HG02973 (cell line): ENCODE results near the gene EPB41L2.

Experiments used
- ATAC-seq: cut with Tn5 transposase; IDR thresholded peaks from one replicate; pipeline ENCODE4 v1.9.1; 2021; ENCODE audit warnings: moderate library complexity; ENCODE audit not compliant: unreplicated experiment

The EPB41L2 gene

GRCh38 chr6:130980310-130981032 lies 82.6 kb downstream of the EPB41L2 start:
- ATAC-seq = no peak

DNA sequence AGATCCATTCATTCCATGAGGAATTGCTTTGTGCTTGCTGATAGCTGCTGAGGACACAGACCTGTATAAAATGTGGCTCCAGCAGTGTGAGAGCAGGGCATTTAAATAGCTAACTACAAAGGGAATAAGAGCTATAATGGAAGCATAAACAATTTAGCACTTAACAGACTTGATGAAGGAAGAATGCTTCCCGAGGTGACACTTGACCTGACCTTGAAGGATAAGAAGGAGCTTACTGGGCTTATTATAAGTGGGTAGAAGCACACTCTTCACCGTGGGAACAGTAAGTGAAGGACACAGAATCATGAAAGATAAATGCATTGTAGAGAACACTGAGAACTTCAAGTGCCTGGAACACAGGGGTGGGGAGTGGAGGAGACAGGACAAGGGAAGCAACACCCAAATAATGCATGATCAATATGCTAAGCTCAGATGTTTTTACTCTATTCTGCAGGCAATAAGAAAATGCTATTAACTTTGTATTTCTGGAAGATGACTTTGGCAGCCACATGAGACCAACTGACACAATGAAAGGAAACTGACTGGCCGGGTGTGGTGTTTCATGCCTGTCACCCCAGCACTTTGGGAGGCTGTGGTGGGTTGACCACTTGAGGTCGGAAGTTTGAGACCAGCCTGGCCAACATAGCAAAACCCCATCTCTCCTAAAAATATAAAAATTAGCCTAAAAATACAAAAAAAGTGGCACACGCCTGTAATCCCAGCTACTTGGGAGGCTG lies 84.2 kb downstream of the EPB41L2 start:
- ATAC-seq = no peak

DNA sequence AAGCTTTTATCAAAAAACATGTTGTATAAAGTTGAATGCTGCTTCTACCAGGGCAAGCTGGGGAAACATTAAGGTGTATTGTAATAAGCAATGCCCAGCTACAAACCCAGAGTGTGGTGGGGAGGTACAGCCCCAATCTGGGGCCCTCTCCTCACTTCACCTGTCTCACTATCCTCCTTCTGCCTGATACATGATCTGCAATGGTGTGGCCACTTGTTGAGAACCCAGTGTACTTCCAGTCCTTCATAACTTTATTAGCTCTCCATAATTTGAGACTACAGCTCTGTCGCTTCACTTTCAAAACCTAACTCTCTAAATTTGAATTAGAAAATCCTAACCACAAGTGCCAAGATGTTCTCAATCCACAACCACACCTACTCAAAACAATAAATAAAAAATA lies 84.9 kb downstream of the EPB41L2 start:
- ATAC-seq = no peak

- no peak for ATAC-seq
Measured at GRCh38 chr6:130975325-130975724, 87.7 kb downstream of the EPB41L2 start.

GRCh38 chr6:130973521-130974277 lies 89.3 kb downstream of the EPB41L2 start:
- no peak for ATAC-seq

DNA sequence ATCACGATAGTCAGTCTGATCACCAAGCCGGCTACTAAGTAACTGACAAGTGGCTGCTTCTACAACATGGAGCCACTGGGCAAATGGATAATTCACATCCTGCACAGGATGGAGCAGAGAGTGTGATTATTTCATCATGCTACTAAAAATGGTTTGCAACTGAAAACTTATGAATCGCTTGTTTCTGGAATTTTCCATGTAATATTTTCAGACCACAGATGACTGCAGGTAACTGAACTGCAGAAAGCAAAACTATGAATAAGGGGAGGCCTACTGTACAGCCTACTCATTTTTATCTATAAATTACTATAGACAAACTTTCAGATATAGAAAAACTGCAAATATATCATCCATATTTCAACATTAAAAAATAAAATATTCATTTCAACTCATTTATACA lies 91.5 kb downstream of the EPB41L2 start:
- ATAC-seq = no peak

- ATAC-seq = no peak
Measured at GRCh38 chr6:130970839-130971410, 92.1 kb downstream of the EPB41L2 start.

DNA sequence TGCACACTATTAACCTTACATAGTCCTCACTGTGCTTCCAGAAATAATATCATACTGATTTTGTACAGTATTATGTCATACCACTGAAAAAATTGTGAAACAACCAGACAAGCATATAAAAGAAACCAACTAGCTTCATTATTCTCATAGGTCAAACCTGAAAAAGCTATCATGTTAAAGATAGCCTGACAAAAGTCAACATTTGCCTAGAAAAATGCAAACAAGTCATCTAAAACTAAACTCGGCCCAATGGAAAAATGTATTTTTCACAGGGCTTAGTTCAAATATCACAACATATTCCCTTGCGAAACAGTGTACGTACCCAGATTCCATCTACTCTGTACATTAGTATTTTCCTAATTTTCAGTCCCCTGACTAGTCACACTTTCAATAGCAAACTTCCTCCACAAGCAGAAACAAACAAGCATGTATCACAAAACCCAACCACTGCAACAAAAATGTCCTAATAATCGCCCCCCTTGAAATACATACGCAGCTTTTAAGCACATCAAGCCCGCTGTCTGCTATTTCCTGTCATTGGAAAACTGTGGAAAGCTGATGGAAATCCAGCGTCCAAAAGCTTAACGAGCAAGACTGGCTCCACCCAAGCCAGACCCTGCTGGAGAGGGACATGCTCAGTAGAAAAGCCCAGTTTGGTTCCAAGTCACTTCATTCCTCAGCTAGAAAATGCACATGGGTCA lies 93.1 kb downstream of the EPB41L2 start:
- no peak for ATAC-seq

DNA sequence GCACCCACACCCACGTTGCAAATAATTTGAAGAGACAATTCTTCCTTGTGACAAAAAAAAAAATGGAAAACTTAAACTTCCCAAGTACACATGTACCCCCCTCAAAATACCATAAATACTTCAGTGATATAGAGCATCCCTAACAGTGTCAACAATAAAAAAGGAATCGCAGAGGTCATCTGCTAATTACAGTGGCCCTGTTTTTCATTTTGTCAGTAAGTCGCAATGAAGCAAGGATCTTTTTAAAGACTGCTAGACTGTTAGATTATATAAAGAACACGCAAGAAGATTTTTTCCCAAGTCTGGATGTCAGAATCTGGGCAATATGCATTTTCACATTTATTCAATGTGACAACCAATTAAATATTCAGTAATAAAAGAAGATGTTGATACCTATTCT lies 93.9 kb downstream of the EPB41L2 start:
- ATAC-seq = no peak

GRCh38 chr6:130968476-130968875 lies 94.6 kb downstream of the EPB41L2 start:
- no peak for ATAC-seq

GRCh38 chr6:130967502-130968445 lies 95.3 kb downstream of the EPB41L2 start:
- no peak for ATAC-seq

GRCh38 chr6:130966344-130966980 lies 96.6 kb downstream of the EPB41L2 start:
- ATAC-seq = no peak

DNA sequence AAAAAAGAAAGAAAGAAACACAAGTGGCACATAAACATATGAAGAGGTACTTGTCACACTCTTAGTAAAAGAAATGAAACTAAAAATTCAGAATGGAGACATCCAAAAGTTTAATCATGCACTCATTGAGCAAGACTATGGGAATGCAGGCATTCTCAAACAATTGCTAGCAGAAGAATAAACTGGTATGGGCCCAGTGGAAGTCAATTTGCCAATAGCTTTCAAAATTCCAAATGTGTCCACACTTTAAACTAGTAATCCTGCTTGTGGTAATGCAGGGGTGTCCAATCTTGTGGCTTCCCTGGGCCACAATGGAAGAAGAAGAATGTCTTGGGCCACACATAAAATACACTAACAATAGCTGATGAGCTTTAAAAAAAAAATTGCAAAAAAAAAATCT lies 97.4 kb downstream of the EPB41L2 start:
- ATAC-seq = no peak

DNA sequence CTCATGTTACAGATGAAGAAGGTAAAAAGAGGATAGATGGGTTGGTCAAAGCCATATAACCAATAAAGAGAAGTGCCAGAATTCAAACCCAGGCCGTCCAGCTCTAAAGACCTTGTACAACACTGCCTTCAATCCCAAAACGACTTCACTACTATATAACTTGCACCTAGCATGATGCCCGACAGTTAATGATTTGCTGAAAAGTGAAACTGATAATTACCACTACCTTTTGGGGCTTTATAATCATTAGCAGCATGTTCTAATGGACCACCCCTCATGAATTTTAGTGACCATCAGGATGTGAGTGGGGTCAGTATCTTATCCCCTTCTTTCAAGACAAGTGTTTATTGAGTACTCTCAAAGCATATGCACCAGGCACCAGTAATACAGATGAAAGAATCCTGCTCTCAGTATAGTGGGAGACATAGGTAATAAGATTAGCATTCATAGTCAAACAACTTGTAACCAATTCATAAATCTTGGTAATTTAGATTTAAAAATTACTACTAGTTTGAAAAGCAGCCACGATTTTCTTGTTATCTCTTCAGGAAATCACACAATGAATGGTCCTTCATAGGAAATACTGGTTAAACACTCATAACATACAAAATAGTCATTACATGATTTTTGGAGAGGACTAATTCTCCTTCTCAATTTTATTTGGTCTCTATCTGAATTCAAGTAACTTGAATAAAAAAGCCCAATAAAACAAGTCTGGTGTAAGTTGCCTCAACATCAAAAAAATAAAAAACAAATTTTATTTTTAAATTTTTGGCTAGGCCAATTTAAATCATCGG lies 98.0 kb downstream of the EPB41L2 start:
- no peak for ATAC-seq

DNA sequence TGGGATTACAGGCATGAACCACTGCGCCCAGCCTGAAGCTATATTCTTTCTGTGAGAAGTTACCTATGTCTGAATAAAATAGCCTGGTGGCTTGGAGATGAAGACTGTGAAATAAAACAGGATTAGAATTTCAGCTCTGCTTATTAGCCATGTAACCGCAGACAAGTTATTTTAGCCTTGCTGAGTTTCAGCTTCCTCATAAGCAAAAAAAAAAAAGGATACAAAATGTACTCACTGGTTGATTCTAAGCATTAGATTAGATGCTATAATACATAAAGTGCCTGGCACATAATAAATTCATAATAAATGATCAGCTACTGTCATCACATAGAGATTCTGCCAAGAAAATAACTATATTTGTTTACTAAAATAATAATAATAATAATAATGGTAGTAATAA lies 98.8 kb downstream of the EPB41L2 start:
- ATAC-seq = no peak

DNA sequence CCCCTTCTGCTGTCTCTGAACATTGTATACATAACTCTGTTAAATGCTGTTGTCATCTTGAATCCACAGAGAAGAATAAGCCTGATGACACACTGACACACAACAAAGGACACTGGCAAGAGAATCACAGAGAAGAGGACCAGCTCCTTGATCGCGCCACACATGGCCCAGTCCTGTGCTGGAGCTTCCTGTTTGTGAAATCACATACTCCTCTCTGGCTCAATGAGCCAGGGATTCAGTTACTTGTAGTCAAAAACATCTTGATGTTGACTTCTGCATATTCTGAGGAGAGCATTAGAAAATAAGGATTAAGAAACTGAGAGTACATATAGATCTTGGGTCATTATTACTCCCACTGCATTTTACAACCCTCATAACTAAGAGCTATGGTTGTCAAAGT lies 100.1 kb downstream of the EPB41L2 start:
- no peak for ATAC-seq

GRCh38 chr6:130961148-130961547 lies 101.9 kb downstream of the EPB41L2 start:
- ATAC-seq = no peak

GRCh38 chr6:130959951-130960350 lies 103.1 kb downstream of the EPB41L2 start:
- ATAC-seq = no peak
